Trophoblast cell (in vitro differentiated cells and primary cell): ENCODE results near the gene SEC14L3.

Experiments
- DNase-seq, 2 donors: peaks; one replicate each; pipeline ENCODE4 v3.0.0-alpha.2; 2016
- H2AFZ ChIP-seq: 2 replicates; pipeline ENCODE4 v1.6.1; 2013; ENCODE audit warnings: low read length, moderate library complexity, mild to moderate bottlenecking; ENCODE audit not compliant: insufficient read depth, poor library complexity
- H2AK5ac ChIP-seq: 2 replicates; pipeline ENCODE4 v1.6.1; 2013; ENCODE audit warnings: mild to moderate bottlenecking, low read length
- H2BK120ac ChIP-seq: 2 replicates; pipeline ENCODE4 v1.6.1; 2013; ENCODE audit warnings: low read length, mild to moderate bottlenecking, moderate library complexity; ENCODE audit not compliant: insufficient read depth, poor library complexity
- H2BK12ac ChIP-seq: 2 replicates; pipeline ENCODE4 v1.6.1; 2013; ENCODE audit warnings: mild to moderate bottlenecking, low read length, moderate library complexity
- H2BK5ac ChIP-seq: 2 replicates; pipeline ENCODE4 v1.6.1; 2013; ENCODE audit warnings: low read length, low read depth, moderate library complexity, mild to moderate bottlenecking; ENCODE audit not compliant: poor library complexity
- H3K14ac ChIP-seq: 2 replicates; pipeline ENCODE4 v1.6.1; 2013; ENCODE audit warnings: mild to moderate bottlenecking, low read length
- H3K18ac ChIP-seq: 2 replicates; pipeline ENCODE4 v1.6.1; 2013; ENCODE audit warnings: mild to moderate bottlenecking, low read length
- H3K23ac ChIP-seq: 2 replicates; pipeline ENCODE4 v1.6.1; 2013; ENCODE audit warnings: low read length
- H3K27ac ChIP-seq: 2 replicates; pipeline ENCODE4 v1.5.1; 2013; ENCODE audit warnings: low read depth, mild to moderate bottlenecking, inconsistent platforms, low read length, moderate library complexity
- H3K27me3 ChIP-seq: 2 replicates; pipeline ENCODE4 v1.6.1; 2013; ENCODE audit warnings: inconsistent platforms, mild to moderate bottlenecking, low read length, moderate library complexity; ENCODE audit not compliant: insufficient read depth
- H3K36me3 ChIP-seq, 2 experiments: 1 replicate in 1 of 2; 2 replicates in 1 of 2; pipeline ENCODE4 v1.6.1; 2013; ENCODE audit warnings: low read length in 2 of 2, mild to moderate bottlenecking in 2 of 2, moderate library complexity in 1 of 2; ENCODE audit not compliant: insufficient read depth in 2 of 2, control insufficient read depth in 1 of 2
- H3K4ac ChIP-seq: 2 replicates; pipeline ENCODE4 v1.6.1; 2013; ENCODE audit warnings: low read depth, mild to moderate bottlenecking, low read length, moderate library complexity
- H3K4me1 ChIP-seq, 2 experiments: 1 replicate in 1 of 2; 2 replicates in 1 of 2; pipeline ENCODE4 v1.6.1; 2013; ENCODE audit warnings: low read length in 2 of 2, mild to moderate bottlenecking in 2 of 2, moderate library complexity in 1 of 2; ENCODE audit not compliant: insufficient read depth in 2 of 2, control insufficient read depth in 1 of 2
- H3K4me2 ChIP-seq: 2 replicates; pipeline ENCODE4 v1.6.1; 2013; ENCODE audit warnings: inconsistent platforms, mild to moderate bottlenecking, low read length, moderate library complexity
- H3K4me3 ChIP-seq: 2 replicates; pipeline ENCODE4 v1.5.1; 2013; ENCODE audit warnings: mild to moderate bottlenecking, low read depth, low read length, inconsistent platforms
- H3K79me1 ChIP-seq: one replicate; pipeline ENCODE4 v1.6.1; 2013; ENCODE audit warnings: low read length
- H3K79me2 ChIP-seq: 2 replicates; pipeline ENCODE4 v1.6.1; 2013; ENCODE audit warnings: low read length, mild to moderate bottlenecking; ENCODE audit not compliant: control insufficient read depth, insufficient read depth, poor library complexity
- H3K9ac ChIP-seq: 2 replicates; pipeline ENCODE4 v1.6.1; 2013; ENCODE audit warnings: mild to moderate bottlenecking, low read length
- H3K9me3 ChIP-seq: 2 replicates; pipeline ENCODE4 v1.6.1; 2013; ENCODE audit warnings: low read depth, mild to moderate bottlenecking, control low read depth, inconsistent platforms, low read length; ENCODE audit not compliant: insufficient read depth
- H4K12ac ChIP-seq: 2 replicates; pipeline ENCODE4 v1.6.1; 2013; ENCODE audit warnings: low read depth, mild to moderate bottlenecking, low read length, moderate library complexity
- H4K8ac ChIP-seq: 2 replicates; pipeline ENCODE4 v1.6.1; 2013; ENCODE audit warnings: low read depth, mild to moderate bottlenecking, low read length, moderate library complexity
- H4K91ac ChIP-seq: one replicate; pipeline ENCODE4 v1.6.1; 2013; ENCODE audit warnings: low read depth, mild to moderate bottlenecking, low read length, moderate library complexity
- WGBS: extraction: QIAGEN DNeasy Blood & Tissue Kit; methylation state at CpG from one replicate; pipeline ENCODE4 v1.1.7; 2013; ENCODE audit warnings: missing lambda C conversion rate; ENCODE audit not compliant: insufficient read length, insufficient coverage; ENCODE audit errors: extremely low coverage; 5-methylcytosine and 5-hydroxymethylcytosine counted together

The SEC14L3 gene

DNA sequence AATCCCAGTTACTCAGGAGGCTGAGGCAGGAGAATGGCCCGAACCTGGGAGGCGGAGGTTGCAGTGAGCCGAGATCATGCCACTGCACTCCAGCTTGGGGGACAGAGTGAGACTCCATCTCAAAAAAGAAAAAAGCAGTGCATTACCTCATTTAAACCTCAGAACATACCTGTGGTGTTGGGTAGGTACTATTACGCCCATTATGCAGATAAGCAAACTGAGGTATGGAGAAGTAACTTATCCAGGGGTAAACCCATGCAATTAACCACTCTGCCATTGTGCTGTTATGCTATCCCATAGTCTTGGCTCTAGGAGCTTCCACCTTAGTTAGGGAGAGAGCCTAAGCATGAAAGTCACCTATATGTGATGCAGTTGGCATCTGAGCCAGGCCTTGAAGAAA, 2.3 kb upstream of the SEC14L3 start:
- Histone ChIP-seq H3K4ac (no peak overlapping the region), H4K8ac (no peak overlapping the region), H3K9ac (no peak overlapping the region), H3K18ac (no peak overlapping the region), H3K23ac (no peak overlapping the region), H3K27ac (no peak overlapping the region), H3K4me3 (no peak overlapping the region), H3K36me3 (no peaks in the 10 kb centered on the region), H3K14ac (no peak overlapping the region), H3K9me3 (no peaks in the 10 kb centered on the region), H3K4me1 (no peaks in the 10 kb centered on the region), H2AFZ (no peak overlapping the region), H3K4me2 (no peak overlapping the region), H2AK5ac (no peak overlapping the region), H3K79me1 (no peaks in the 10 kb centered on the region), H2BK120ac (no peak overlapping the region), H2BK12ac (no peak overlapping the region), H4K91ac (no peak overlapping the region), H3K79me2 (no peaks in the 10 kb centered on the region), H2BK5ac (no peak overlapping the region), H3K27me3 (peaks cover 2% of the 10 kb centered on the region), H4K12ac (no peak overlapping the region)
- no CpG with 5 or more reads among the region's 4 CpGs for WGBS
- no peak for DNase-seq

DNA sequence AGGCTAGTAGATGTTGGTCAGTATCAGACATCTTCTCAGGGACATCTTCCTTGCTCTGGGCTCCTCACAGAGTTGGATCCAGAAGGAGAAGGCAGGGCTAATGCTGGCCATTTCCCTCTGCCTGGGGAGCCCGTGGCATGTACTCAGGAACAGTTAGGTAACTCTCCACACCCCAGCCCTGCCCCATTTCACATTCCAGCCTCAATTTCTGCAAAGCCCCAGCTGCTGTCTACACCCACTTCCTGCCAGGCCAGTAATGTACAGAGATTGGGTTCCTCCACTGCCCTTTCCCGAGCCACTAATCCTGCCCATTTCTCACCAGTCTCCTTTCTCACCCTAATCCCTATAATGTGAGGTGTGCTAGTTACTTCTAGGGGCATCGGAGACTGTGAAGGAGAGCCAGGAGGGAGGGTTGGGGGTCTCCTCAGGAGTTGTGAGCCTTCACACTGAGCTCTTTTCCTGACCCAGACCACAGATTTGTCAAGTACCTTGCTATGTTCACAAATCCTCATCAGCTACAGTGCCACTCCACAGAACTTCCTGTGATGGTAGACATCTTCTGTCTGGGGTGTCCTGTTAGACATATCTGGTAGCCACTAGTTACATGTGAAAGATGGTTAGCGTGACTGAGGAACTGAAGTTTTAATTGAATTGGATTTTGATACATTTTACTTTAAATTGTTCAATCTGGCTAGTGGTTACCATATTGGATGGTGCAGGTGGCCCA, 1.3 kb upstream of the SEC14L3 start:
- Histone ChIP-seq H4K8ac (no peak overlapping the region), H2BK12ac (no peak overlapping the region), H4K91ac (no peak overlapping the region), H2BK120ac (no peak overlapping the region), H4K12ac (no peak overlapping the region), H2AK5ac (no peak overlapping the region), H3K23ac (no peak overlapping the region), H3K79me1 (no peaks in the 10 kb centered on the region), H3K4me2 (no peak overlapping the region), H3K36me3 (no peaks in the 10 kb centered on the region), H3K14ac (no peak overlapping the region), H3K4me3 (no peak overlapping the region), H2AFZ (no peak overlapping the region), H3K4ac (no peak overlapping the region), H3K4me1 (no peaks in the 10 kb centered on the region), H3K9ac (no peak overlapping the region), H2BK5ac (no peak overlapping the region), H3K79me2 (no peaks in the 10 kb centered on the region), H3K27me3 (peaks cover 2% of the 10 kb centered on the region), H3K9me3 (peaks cover 2% of the 10 kb centered on the region), H3K27ac (no peak overlapping the region), H3K18ac (no peak overlapping the region)
- no CpG with 5 or more reads among the region's 4 CpGs for WGBS
- DNase-seq = no peak

DNA sequence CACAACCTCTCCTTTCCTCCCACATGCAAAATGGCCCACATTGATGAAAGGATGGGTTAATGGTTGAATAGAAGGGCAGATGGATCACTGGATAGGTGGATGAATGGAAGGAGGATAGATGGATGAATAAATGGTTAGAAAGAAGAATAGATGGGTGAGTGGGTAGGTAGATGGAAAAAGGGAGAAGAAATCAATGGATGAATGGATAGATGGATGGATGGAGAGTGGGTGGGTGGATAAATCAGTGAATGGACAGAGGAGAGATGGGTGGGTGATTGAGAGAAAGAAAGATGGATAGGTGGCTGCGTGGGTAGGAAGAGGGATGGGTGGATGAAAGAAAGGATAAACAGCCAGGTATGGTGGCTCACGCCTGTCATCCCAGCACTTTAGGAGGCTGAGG, 1.2 kb downstream of the SEC14L3 start:
- Histone ChIP-seq H4K12ac (no peak overlapping the region), H2BK12ac (no peak overlapping the region), H3K4me2 (no peak overlapping the region), H4K91ac (no peak overlapping the region), H3K4me3 (no peak overlapping the region), H2BK5ac (no peak overlapping the region), H3K4ac (no peak overlapping the region), H3K79me2 (no peaks in the 10 kb centered on the region), H2BK120ac (no peak overlapping the region), H2AK5ac (no peak overlapping the region), H3K18ac (no peak overlapping the region), H4K8ac (no peak overlapping the region), H3K9ac (no peak overlapping the region), H3K4me1 (no peaks in the 10 kb centered on the region), H3K27ac (no peak overlapping the region), H3K27me3 (peaks cover 2% of the 10 kb centered on the region), H3K14ac (no peak overlapping the region), H3K79me1 (no peaks in the 10 kb centered on the region), H3K9me3 (peaks cover 2% of the 10 kb centered on the region), H2AFZ (no peak overlapping the region), H3K23ac (no peak overlapping the region), H3K36me3 (no peaks in the 10 kb centered on the region)
- 100% methylated on average over 1 of the region's 2 CpGs for WGBS
- no peak for DNase-seq

DNA sequence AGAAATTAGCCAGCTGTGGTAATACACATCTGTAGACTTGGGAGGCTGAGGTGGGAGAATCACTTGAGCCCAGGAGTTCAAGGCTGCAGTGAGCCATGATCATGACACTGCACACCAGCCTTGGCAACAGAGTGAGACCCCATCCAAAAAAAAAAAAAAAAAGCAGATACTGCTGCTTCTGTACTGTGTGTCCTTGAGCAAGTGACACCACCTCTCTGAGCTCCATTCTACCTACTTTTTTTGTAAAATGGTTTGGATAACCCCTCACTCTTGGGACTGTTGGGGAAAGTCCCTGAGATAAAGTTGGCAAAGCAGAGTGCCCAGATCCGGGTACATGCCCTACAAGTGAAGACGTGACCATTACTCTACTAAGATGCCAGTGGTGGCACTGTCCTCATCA, 2.7 kb downstream of the SEC14L3 start:
- Histone ChIP-seq H3K4me3 (no peak overlapping the region), H4K91ac (no peak overlapping the region), H3K27me3 (peaks cover 2% of the 10 kb centered on the region), H3K9ac (no peak overlapping the region), H3K79me1 (no peaks in the 10 kb centered on the region), H2BK12ac (no peak overlapping the region), H4K12ac (no peak overlapping the region), H3K23ac (no peak overlapping the region), H3K4me2 (no peak overlapping the region), H3K36me3 (no peaks in the 10 kb centered on the region), H2BK120ac (no peak overlapping the region), H3K4ac (no peak overlapping the region), H3K14ac (no peak overlapping the region), H3K9me3 (peaks cover 2% of the 10 kb centered on the region), H3K27ac (no peak overlapping the region), H2AK5ac (no peak overlapping the region), H2AFZ (no peak overlapping the region), H2BK5ac (no peak overlapping the region), H3K4me1 (no peaks in the 10 kb centered on the region), H3K79me2 (no peaks in the 10 kb centered on the region), H4K8ac (no peak overlapping the region), H3K18ac (no peak overlapping the region)
- DNase-seq = no peak
- WGBS = no CpG with 5 or more reads among the region's 2 CpGs
